ENCODE results near the gene MMS19. TPM values are rescaled to one million over a fixed set of nuclear protein-coding genes. Genes with fewer than 3 reads are reported as not detected.

MMS19 gene
- total RNA-seq, 2 experiments from 2014 or later: 74.8 to 95.7 TPM

DNA sequence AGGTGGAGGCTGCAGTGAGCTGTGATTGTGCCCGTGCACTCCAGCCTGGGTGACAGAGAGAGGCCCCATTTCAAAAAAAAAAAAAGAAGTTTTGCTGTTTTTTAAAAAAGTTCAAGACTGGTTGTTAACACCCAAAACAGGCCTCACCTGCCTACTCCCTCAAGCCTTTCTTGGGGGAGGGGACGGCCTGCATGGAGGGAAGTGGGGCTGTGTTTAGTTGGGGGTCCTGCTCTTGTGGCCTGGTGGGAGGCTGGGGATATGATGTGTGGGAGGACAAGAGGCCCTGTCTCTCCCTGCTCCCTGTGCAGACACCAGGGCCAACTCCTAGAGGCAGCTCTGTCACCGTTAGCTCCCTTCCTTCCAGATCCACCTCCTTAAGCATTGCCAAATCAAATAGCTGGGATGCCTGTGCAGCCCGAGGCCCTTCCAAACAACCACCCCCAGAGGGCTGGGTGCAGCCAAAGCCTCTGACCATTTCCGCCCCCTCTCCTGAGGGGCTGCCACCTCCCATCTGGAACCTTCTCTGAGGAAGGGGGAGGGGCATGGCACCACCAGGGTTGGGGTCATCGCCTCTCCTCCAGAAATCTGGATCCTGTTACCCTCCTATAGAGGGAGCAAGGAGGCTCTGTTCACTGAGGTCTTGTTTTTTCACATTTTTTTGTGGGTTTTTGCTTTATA is 41.4 kb upstream of the MMS19 start:
- no peak for DNase-seq (ENCODE audit: low spot score)
- CTCF ChIA-PET (ENCODE audit: unreplicated experiment): interaction anchor here (0.7 kb wide), 1 partner anchor 14 kb away, joined by 3 read pairs; no protein-coding TSS in a partner anchor
- Histone ChIP-seq H3K27ac (ENCODE audit: low read depth, low read length, poor library complexity, severe bottlenecking) (no peak overlapping the region), H3K4me3 (ENCODE audit: low read depth, low read length, poor library complexity, severe bottlenecking) (no peak overlapping the region), H4K20me1 (ENCODE audit: insufficient read depth, low read length) (no peaks in the 10 kb centered on the region), H3K79me2 (ENCODE audit: insufficient read depth, low read depth, low read length) (no peaks in the 10 kb centered on the region), H3K36me3 (ENCODE audit: insufficient read depth, low read length) (no peaks in the 10 kb centered on the region), H3K9me2 (ENCODE audit: insufficient read depth, low read length) (no peaks in the 10 kb centered on the region), H3K4me2 (ENCODE audit: low read length) (no peak overlapping the region), H2AFZ (ENCODE audit: low read length) (no peak overlapping the region), H3K9me3 (ENCODE audit: low read length) (no peaks in the 10 kb centered on the region), H3K4me1 (ENCODE audit: insufficient read depth, low read length, poor library complexity, severe bottlenecking) (no peaks in the 10 kb centered on the region)
- TF ChIP-seq, protein P1, sequence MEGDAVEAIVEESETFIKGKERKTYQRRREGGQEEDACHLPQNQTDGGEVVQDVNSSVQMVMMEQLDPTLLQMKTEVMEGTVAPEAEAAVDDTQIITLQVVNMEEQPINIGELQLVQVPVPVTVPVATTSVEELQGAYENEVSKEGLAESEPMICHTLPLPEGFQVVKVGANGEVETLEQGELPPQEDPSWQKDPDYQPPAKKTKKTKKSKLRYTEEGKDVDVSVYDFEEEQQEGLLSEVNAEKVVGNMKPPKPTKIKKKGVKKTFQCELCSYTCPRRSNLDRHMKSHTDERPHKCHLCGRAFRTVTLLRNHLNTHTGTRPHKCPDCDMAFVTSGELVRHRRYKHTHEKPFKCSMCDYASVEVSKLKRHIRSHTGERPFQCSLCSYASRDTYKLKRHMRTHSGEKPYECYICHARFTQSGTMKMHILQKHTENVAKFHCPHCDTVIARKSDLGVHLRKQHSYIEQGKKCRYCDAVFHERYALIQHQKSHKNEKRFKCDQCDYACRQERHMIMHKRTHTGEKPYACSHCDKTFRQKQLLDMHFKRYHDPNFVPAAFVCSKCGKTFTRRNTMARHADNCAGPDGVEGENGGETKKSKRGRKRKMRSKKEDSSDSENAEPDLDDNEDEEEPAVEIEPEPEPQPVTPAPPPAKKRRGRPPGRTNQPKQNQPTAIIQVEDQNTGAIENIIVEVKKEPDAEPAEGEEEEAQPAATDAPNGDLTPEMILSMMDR (conservative IDR thresholded peaks at IDR 0.05; ENCODE audit: low read length): no peak
- no peak for TF ChIP-seq EZH2phosphoT487 (IDR thresholded peaks at IDR 0.05; ENCODE audit: borderline replicate concordance, low read depth, low read length)
- no TSS peak for BruUV-seq (replicated peaks)
- POLR2A ChIA-PET: interaction anchor here (1.4 kb wide), 1 partner anchor 72 kb away, joined by 4 read pairs; no protein-coding TSS in a partner anchor
- intact Hi-C loops (cut with micrococcal nuclease; ENCODE audit: unreplicated experiment): no loop called here

DNA sequence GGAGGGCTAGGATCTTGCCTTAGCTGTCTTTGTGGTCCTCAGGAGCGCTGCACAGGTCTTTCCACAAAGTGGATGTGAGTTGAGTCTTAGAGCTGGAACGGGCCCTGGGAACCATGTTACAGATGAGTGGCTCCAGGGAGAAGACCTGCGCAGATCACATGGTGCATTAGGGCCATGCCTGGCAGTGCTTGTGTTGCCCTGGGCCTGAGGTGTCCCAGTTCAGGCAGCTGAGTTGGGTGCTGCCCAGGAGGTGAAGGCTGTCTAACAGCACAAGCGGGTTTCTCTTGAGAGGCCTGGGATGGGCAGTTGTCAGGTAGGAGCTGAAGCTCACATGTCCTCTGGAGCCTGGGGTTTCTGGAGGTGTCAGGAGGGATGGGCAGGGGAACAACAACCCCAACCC is 40.6 kb upstream of the MMS19 start:
- POLR2A ChIA-PET: interaction anchor here (0.6 to 0.7 kb wide), 3 partner anchors 15 to 170 kb away, joined by 3 read pairs; no protein-coding TSS in a partner anchor
- no peak overlapping the region for H2AFZ ChIP-seq (ENCODE audit: low read length)
- H3K9me2 ChIP-seq (ENCODE audit: insufficient read depth, low read length): no peaks in the 10 kb centered on the region
- CTCF ChIA-PET (ENCODE audit: unreplicated experiment): no interaction called here
- H4K20me1 ChIP-seq (ENCODE audit: insufficient read depth, low read length): no peaks in the 10 kb centered on the region
- no peak for DNase-seq (ENCODE audit: low spot score)
- H3K36me3 ChIP-seq (ENCODE audit: insufficient read depth, low read length): no peaks in the 10 kb centered on the region
- no peaks in the 10 kb centered on the region for H3K9me3 ChIP-seq (ENCODE audit: low read length)
- BruUV-seq (replicated peaks): no TSS peak
- H3K4me1 ChIP-seq (ENCODE audit: insufficient read depth, low read length, poor library complexity, severe bottlenecking): no peaks in the 10 kb centered on the region
- intact Hi-C loops (cut with micrococcal nuclease; ENCODE audit: unreplicated experiment): no loop called here
- TF ChIP-seq EZH2phosphoT487 (IDR thresholded peaks at IDR 0.05; ENCODE audit: borderline replicate concordance, low read depth, low read length): no peak
- TF ChIP-seq, protein P1 (conservative IDR thresholded peaks at IDR 0.05; ENCODE audit: low read length): no peak
- H3K79me2 ChIP-seq (ENCODE audit: insufficient read depth, low read depth, low read length): no peaks in the 10 kb centered on the region
- no peak overlapping the region for H3K27ac ChIP-seq (ENCODE audit: low read depth, low read length, poor library complexity, severe bottlenecking)
- no peak overlapping the region for H3K4me3 ChIP-seq (ENCODE audit: low read depth, low read length, poor library complexity, severe bottlenecking)
- H3K4me2 ChIP-seq (ENCODE audit: low read length): no peak overlapping the region

DNA sequence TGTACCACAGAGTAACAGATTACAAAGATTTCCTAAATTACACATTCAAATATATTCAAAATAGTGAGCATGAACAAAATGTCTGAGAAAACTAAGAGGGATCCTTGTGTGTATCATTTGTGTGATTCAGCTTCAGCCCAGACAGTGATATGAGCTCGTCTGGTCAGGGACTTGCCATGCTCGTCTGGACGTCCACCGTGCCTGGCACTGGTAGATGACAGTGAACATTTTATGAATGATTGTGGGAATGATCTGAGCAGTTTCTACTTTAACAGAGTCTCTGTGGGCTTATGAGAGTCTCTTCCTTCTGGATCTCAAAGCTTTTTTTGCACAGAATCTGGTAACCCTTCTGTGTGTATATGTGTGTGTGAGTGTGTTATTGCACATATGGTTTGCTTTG is 40.2 kb upstream of the MMS19 start:
- DNase-seq (ENCODE audit: low spot score): no peak
- POLR2A ChIA-PET: interaction anchor here (0.5 to 0.7 kb wide), 4 partner anchors 16 to 170 kb away, joined by 3 read pairs; no protein-coding TSS in a partner anchor
- H4K20me1 ChIP-seq (ENCODE audit: insufficient read depth, low read length): no peaks in the 10 kb centered on the region
- H3K4me2 ChIP-seq (ENCODE audit: low read length): no peak overlapping the region
- H3K9me3 ChIP-seq (ENCODE audit: low read length): no peaks in the 10 kb centered on the region
- H2AFZ ChIP-seq (ENCODE audit: low read length): no peak overlapping the region
- no peaks in the 10 kb centered on the region for H3K36me3 ChIP-seq (ENCODE audit: insufficient read depth, low read length)
- H3K4me3 ChIP-seq (ENCODE audit: low read depth, low read length, poor library complexity, severe bottlenecking): no peak overlapping the region
- intact Hi-C loops (cut with micrococcal nuclease; ENCODE audit: unreplicated experiment): no loop called here
- no TSS peak for BruUV-seq (replicated peaks)
- H3K9me2 ChIP-seq (ENCODE audit: insufficient read depth, low read length): no peaks in the 10 kb centered on the region
- H3K79me2 ChIP-seq (ENCODE audit: insufficient read depth, low read depth, low read length): no peaks in the 10 kb centered on the region
- CTCF ChIA-PET (ENCODE audit: unreplicated experiment): no interaction called here
- no peak for TF ChIP-seq EZH2phosphoT487 (IDR thresholded peaks at IDR 0.05; ENCODE audit: borderline replicate concordance, low read depth, low read length)
- TF ChIP-seq, protein P1 (conservative IDR thresholded peaks at IDR 0.05; ENCODE audit: low read length): no peak
- H3K27ac ChIP-seq (ENCODE audit: low read depth, low read length, poor library complexity, severe bottlenecking): no peak overlapping the region
- no peaks in the 10 kb centered on the region for H3K4me1 ChIP-seq (ENCODE audit: insufficient read depth, low read length, poor library complexity, severe bottlenecking)
